K562 (cell line): ENCODE data around the gene PCDHGA5. TPM values are rescaled to one million over a fixed set of nuclear protein-coding genes. Genes with fewer than 3 reads are reported as not detected.

Experiments used
- ARID3B ChIP-seq: fragments of 250-450 bp; sonication (Bioruptor Pico); IDR thresholded peaks from 2 replicates; pipeline ENCODE4 v1.4.0; 2020; ENCODE audit warnings: borderline replicate concordance
- ETV1 ChIP-seq: fragments of 450-650 bp; conservative IDR thresholded peaks from 2 replicates; pipeline ENCODE4 v1.6.1; 2016; ENCODE audit warnings: missing genetic modification characterization, control low read depth, low read depth, missing compliant biosample characterization
- KLF10 ChIP-seq: fragments of 250-450 bp; sonication (Bioruptor Pico); IDR thresholded peaks from 2 replicates; pipeline ENCODE4 v1.6.1; 2021; ENCODE audit warnings: matching md5 sums
- YY1 ChIP-seq, 3 experiments: IDR thresholded peaks; 2 replicates each; pipeline ENCODE4 v1.6.1; 2011; ENCODE audit warnings: low read length in 2 of 3, mild to moderate bottlenecking in 2 of 3, moderate library complexity in 2 of 3, borderline replicate concordance in 1 of 3, control low read depth in 1 of 3, low read depth in 1 of 3; ENCODE audit not compliant: insufficient read depth in 3 of 3, insufficient replicate concordance in 2 of 3, control insufficient read depth in 1 of 3, insufficient read length in 1 of 3; ENCODE audit errors: extremely low read depth in 1 of 3
- ZFX ChIP-seq: sonication (generic); formaldehyde crosslinking; IDR thresholded peaks from 2 replicates; pipeline ENCODE4 v1.8.0; 2022; ENCODE audit warnings: mild to moderate bottlenecking, missing genetic modification reagents, moderate library complexity
- polyA plus RNA-seq, 8 experiments: library from polyadenylated mRNA; depleted of rRNA in 4 of 8; stranded (reverse) in 5 of 8; unstranded in 3 of 8; fragments of >200 nt; fragmentation: Nextera tagmentation in 2 of 8; fragmentation: Illumina TruSeq in 1 of 8; extraction: Ambion mirVana in 2 of 8; extraction: Trizol in 1 of 8; gene quantifications; 2 replicates each; pipeline versions ENCODE4 v1.2.1 to v1.2.3, GENCODE V29; 2011 to 2014; ENCODE audit warnings: inconsistent platforms in 1 of 8, missing spikeins in 1 of 8
- total RNA-seq, 7 experiments: library from RNA; depleted of rRNA in 6 of 7; stranded (reverse); fragments of >200 nt in 6 of 7; fragmentation: Illumina TruSeq in 2 of 7; extraction: Trizol in 2 of 7; gene quantifications; 2 replicates each; pipeline versions ENCODE4 v1.2.1 to v1.2.3, GENCODE V29; 2011 to 2021; ENCODE audit warnings: low replicate concordance in 1 of 7
- TF ChIP-seq, protein P1 (sequence below): fragments of 200-600 bp; sonication (generic); IDR thresholded peaks from one replicate; pipeline ENCODE4 v1.6.1; 2012; ENCODE audit warnings: mild to moderate bottlenecking, low read depth, low read length, inconsistent platforms

Gene PCDHGA5
- total and polyA plus RNA-seq, 9 of the 15 experiments (the other 6 are each of a cell fraction or from before 2014, with no cell fraction given) = 0.01 to 0.18 (median 0.12) TPM; not detected in 1

- TF ChIP-seq, protein P1, sequence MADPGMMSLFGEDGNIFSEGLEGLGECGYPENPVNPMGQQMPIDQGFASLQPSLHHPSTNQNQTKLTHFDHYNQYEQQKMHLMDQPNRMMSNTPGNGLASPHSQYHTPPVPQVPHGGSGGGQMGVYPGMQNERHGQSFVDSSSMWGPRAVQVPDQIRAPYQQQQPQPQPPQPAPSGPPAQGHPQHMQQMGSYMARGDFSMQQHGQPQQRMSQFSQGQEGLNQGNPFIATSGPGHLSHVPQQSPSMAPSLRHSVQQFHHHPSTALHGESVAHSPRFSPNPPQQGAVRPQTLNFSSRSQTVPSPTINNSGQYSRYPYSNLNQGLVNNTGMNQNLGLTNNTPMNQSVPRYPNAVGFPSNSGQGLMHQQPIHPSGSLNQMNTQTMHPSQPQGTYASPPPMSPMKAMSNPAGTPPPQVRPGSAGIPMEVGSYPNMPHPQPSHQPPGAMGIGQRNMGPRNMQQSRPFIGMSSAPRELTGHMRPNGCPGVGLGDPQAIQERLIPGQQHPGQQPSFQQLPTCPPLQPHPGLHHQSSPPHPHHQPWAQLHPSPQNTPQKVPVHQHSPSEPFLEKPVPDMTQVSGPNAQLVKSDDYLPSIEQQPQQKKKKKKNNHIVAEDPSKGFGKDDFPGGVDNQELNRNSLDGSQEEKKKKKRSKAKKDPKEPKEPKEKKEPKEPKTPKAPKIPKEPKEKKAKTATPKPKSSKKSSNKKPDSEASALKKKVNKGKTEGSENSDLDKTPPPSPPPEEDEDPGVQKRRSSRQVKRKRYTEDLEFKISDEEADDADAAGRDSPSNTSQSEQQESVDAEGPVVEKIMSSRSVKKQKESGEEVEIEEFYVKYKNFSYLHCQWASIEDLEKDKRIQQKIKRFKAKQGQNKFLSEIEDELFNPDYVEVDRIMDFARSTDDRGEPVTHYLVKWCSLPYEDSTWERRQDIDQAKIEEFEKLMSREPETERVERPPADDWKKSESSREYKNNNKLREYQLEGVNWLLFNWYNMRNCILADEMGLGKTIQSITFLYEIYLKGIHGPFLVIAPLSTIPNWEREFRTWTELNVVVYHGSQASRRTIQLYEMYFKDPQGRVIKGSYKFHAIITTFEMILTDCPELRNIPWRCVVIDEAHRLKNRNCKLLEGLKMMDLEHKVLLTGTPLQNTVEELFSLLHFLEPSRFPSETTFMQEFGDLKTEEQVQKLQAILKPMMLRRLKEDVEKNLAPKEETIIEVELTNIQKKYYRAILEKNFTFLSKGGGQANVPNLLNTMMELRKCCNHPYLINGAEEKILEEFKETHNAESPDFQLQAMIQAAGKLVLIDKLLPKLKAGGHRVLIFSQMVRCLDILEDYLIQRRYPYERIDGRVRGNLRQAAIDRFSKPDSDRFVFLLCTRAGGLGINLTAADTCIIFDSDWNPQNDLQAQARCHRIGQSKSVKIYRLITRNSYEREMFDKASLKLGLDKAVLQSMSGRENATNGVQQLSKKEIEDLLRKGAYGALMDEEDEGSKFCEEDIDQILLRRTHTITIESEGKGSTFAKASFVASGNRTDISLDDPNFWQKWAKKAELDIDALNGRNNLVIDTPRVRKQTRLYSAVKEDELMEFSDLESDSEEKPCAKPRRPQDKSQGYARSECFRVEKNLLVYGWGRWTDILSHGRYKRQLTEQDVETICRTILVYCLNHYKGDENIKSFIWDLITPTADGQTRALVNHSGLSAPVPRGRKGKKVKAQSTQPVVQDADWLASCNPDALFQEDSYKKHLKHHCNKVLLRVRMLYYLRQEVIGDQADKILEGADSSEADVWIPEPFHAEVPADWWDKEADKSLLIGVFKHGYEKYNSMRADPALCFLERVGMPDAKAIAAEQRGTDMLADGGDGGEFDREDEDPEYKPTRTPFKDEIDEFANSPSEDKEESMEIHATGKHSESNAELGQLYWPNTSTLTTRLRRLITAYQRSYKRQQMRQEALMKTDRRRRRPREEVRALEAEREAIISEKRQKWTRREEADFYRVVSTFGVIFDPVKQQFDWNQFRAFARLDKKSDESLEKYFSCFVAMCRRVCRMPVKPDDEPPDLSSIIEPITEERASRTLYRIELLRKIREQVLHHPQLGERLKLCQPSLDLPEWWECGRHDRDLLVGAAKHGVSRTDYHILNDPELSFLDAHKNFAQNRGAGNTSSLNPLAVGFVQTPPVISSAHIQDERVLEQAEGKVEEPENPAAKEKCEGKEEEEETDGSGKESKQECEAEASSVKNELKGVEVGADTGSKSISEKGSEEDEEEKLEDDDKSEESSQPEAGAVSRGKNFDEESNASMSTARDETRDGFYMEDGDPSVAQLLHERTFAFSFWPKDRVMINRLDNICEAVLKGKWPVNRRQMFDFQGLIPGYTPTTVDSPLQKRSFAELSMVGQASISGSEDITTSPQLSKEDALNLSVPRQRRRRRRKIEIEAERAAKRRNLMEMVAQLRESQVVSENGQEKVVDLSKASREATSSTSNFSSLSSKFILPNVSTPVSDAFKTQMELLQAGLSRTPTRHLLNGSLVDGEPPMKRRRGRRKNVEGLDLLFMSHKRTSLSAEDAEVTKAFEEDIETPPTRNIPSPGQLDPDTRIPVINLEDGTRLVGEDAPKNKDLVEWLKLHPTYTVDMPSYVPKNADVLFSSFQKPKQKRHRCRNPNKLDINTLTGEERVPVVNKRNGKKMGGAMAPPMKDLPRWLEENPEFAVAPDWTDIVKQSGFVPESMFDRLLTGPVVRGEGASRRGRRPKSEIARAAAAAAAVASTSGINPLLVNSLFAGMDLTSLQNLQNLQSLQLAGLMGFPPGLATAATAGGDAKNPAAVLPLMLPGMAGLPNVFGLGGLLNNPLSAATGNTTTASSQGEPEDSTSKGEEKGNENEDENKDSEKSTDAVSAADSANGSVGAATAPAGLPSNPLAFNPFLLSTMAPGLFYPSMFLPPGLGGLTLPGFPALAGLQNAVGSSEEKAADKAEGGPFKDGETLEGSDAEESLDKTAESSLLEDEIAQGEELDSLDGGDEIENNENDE = no peak
- TF ChIP-seq KLF10 (no peak), ZFX (no peak), YY1 (IDR thresholded peaks at IDR 0.05; ENCODE audit: borderline replicate concordance in 1 of 3, control insufficient read depth in 1 of 3, extremely low read depth in 1 of 3, insufficient read depth in 3 of 3, insufficient read length in 1 of 3, insufficient replicate concordance in 2 of 3, low read depth in 1 of 3, low read length in 2 of 3) (peak in 2 of 3 experiments; percentile 20 to 64), ETV1 (tag) (no peak), ARID3B (CRISPR knock-in tag) (no peak)
Measured at GRCh38 chr5:141354900-141355469, 9.0 kb upstream of the PCDHGA5 start, which contains the start of gene PCDHGA4 (continued).
